HG03469 (cell line): ENCODE data around the gene DAGLA.
"Not testable (repeated sequence)": the region's sequence is repeated elsewhere in the genome, so short reads cannot be mapped to it uniquely, and the experiment has no call there.

Experiments
- ATAC-seq: cut with Tn5 transposase; IDR thresholded peaks from one replicate; pipeline ENCODE4 v1.9.1; 2021; ENCODE audit warnings: mild to moderate bottlenecking, moderate library complexity, moderate number of reproducible peaks; ENCODE audit not compliant: unreplicated experiment

DAGLA gene

GRCh38 chr11:61679893-61680621, at the start of gene DAGLA:
TSS of gene DAGLA (plus strand) at chr11:61680391. CDS start at chr11:61720156, 39,765 bp downstream.
- no peak for ATAC-seq

GRCh38 chr11:61632096-61632495, 48.1 kb upstream of the DAGLA start:
- no peak for ATAC-seq

- no peak for ATAC-seq
Observed at GRCh38 chr11:61635304-61635703, 44.9 kb upstream of the DAGLA start.

GRCh38 chr11:61635787-61636186, 44.4 kb upstream of the DAGLA start:
- no peak for ATAC-seq

- ATAC-seq = no peak
Observed at GRCh38 chr11:61636676-61637075, 43.5 kb upstream of the DAGLA start.

GRCh38 chr11:61637277-61637676, 42.9 kb upstream of the DAGLA start:
- ATAC-seq = no peak

- ATAC-seq = no peak
Observed at GRCh38 chr11:61639816-61640443, 40.3 kb upstream of the DAGLA start.

- ATAC-seq = no peak
Observed at GRCh38 chr11:61642162-61642561, 38.0 kb upstream of the DAGLA start.

GRCh38 chr11:61645179-61645868, 34.9 kb upstream of the DAGLA start:
- no peak for ATAC-seq

GRCh38 chr11:61647529-61647928, 32.7 kb upstream of the DAGLA start:
- ATAC-seq = no peak

- ATAC-seq = no peak
Observed at GRCh38 chr11:61650781-61651571, 29.2 kb upstream of the DAGLA start.

- no peak for ATAC-seq
Observed at GRCh38 chr11:61652135-61652534, 28.1 kb upstream of the DAGLA start.

GRCh38 chr11:61654397-61654829, 25.8 kb upstream of the DAGLA start:
- ATAC-seq = no peak

- ATAC-seq = not testable (repeated sequence)
Observed at GRCh38 chr11:61655266-61656159, 24.7 kb upstream of the DAGLA start.

- ATAC-seq = no peak
Observed at GRCh38 chr11:61656347-61657077, 23.7 kb upstream of the DAGLA start.

- ATAC-seq = no peak
Observed at GRCh38 chr11:61657566-61658290, 22.5 kb upstream of the DAGLA start.

- no peak for ATAC-seq
Observed at GRCh38 chr11:61659413-61660196, 20.6 kb upstream of the DAGLA start.

GRCh38 chr11:61660997-61661396, 19.2 kb upstream of the DAGLA start:
- ATAC-seq = not testable (repeated sequence)
